Measurements from ENCODE around the gene PCDH19. TPM values are rescaled to one million over a fixed set of nuclear protein-coding genes. Genes with fewer than 3 reads are reported as not detected.

PCDH19 gene
- total and polyA plus RNA-seq, 2 donors (not counting 1 experiment from before 2014, with no cell fraction given): under 0.01 to 0.05 TPM

GRCh38 chrX:100248885-100249493 is 161.1 kb downstream of the PCDH19 start:
- no peaks in the 10 kb centered on the region for H3K36me3 ChIP-seq (ENCODE audit: control insufficient read depth, insufficient read depth, low read length)
- no peak overlapping the region for H3K27ac ChIP-seq (ENCODE audit: insufficient read depth, low read length)
- H3K4me2 ChIP-seq (ENCODE audit: extremely low read depth, insufficient read depth, low read length): no peak overlapping the region
- H3K79me2 ChIP-seq (ENCODE audit: control insufficient read depth, insufficient read depth, low read length): no peaks in the 10 kb centered on the region
- TF ChIP-seq EZH2 (IDR thresholded peaks at IDR 0.05; ENCODE audit: low read length, missing control alignments) (no peak), CTCF (conservative IDR thresholded peaks at IDR 0.05 in 1 of 2, IDR thresholded peaks at IDR 0.05 in 1 of 2; ENCODE audit: low read depth in 1 of 2, low read length in 2 of 2) (no peak)
- DNase-seq (ENCODE audit: low read depth in 2 of 2): no peak
- no peaks in the 10 kb centered on the region for H3K4me1 ChIP-seq (ENCODE audit: control insufficient read depth, extremely low read depth, insufficient read depth, low read length)
- no peak overlapping the region for H3K9ac ChIP-seq (ENCODE audit: insufficient read depth, low read length)
- no peak overlapping the region for H2AFZ ChIP-seq (ENCODE audit: low read length)
- no peaks in the 10 kb centered on the region for H4K20me1 ChIP-seq (ENCODE audit: control insufficient read depth, extremely low read depth, insufficient read depth, low read length)
- H3K9me3 ChIP-seq (ENCODE audit: control insufficient read depth, insufficient read depth, low read depth, low read length): no peaks in the 10 kb centered on the region
- no peak overlapping the region for H3K4me3 ChIP-seq (replicated peaks in 1 of 4; ENCODE audit: control extremely low read depth in 1 of 4, insufficient read depth in 1 of 4, low read depth in 3 of 4, low read length in 4 of 4)
- no peaks in the 10 kb centered on the region for H3K27me3 ChIP-seq (ENCODE audit: control insufficient read depth, insufficient read depth, low read length)

- Histone ChIP-seq H3K79me2 (ENCODE audit: control insufficient read depth, insufficient read depth, low read length) (no peaks in the 10 kb centered on the region), H3K4me1 (ENCODE audit: control insufficient read depth, extremely low read depth, insufficient read depth, low read length) (no peaks in the 10 kb centered on the region), H3K9me3 (ENCODE audit: control insufficient read depth, insufficient read depth, low read depth, low read length) (no peaks in the 10 kb centered on the region), H3K4me2 (ENCODE audit: extremely low read depth, insufficient read depth, low read length) (no peak overlapping the region), H3K27ac (ENCODE audit: insufficient read depth, low read length) (no peak overlapping the region), H2AFZ (ENCODE audit: low read length) (no peak overlapping the region), H3K36me3 (ENCODE audit: control insufficient read depth, insufficient read depth, low read length) (no peaks in the 10 kb centered on the region), H3K27me3 (ENCODE audit: control insufficient read depth, insufficient read depth, low read length) (no peaks in the 10 kb centered on the region), H3K9ac (ENCODE audit: insufficient read depth, low read length) (no peak overlapping the region), H4K20me1 (ENCODE audit: control insufficient read depth, extremely low read depth, insufficient read depth, low read length) (no peaks in the 10 kb centered on the region), H3K4me3 (replicated peaks in 1 of 4; ENCODE audit: control extremely low read depth in 1 of 4, insufficient read depth in 1 of 4, low read depth in 3 of 4, low read length in 4 of 4) (no peak overlapping the region)
- DNase-seq (ENCODE audit: low read depth in 2 of 2): no peak
- TF ChIP-seq EZH2 (IDR thresholded peaks at IDR 0.05; ENCODE audit: low read length, missing control alignments) (no peak), CTCF (conservative IDR thresholded peaks at IDR 0.05 in 1 of 2, IDR thresholded peaks at IDR 0.05 in 1 of 2; ENCODE audit: low read depth in 1 of 2, low read length in 2 of 2) (no peak)
Measured at GRCh38 chrX:100247826-100248225, 162.2 kb downstream of the PCDH19 start.

GRCh38 chrX:100244681-100245080 is 165.4 kb downstream of the PCDH19 start:
- Histone ChIP-seq H3K4me2 (ENCODE audit: extremely low read depth, insufficient read depth, low read length) (no peak overlapping the region), H3K4me1 (ENCODE audit: control insufficient read depth, extremely low read depth, insufficient read depth, low read length) (no peaks in the 10 kb centered on the region), H3K9ac (ENCODE audit: insufficient read depth, low read length) (no peak overlapping the region), H2AFZ (ENCODE audit: low read length) (no peak overlapping the region), H3K79me2 (ENCODE audit: control insufficient read depth, insufficient read depth, low read length) (no peaks in the 10 kb centered on the region), H3K27me3 (ENCODE audit: control insufficient read depth, insufficient read depth, low read length) (no peaks in the 10 kb centered on the region), H3K4me3 (replicated peaks in 1 of 4; ENCODE audit: control extremely low read depth in 1 of 4, insufficient read depth in 1 of 4, low read depth in 3 of 4, low read length in 4 of 4) (no peak overlapping the region), H3K9me3 (ENCODE audit: control insufficient read depth, insufficient read depth, low read depth, low read length) (no peaks in the 10 kb centered on the region), H4K20me1 (ENCODE audit: control insufficient read depth, extremely low read depth, insufficient read depth, low read length) (no peaks in the 10 kb centered on the region), H3K36me3 (ENCODE audit: control insufficient read depth, insufficient read depth, low read length) (no peaks in the 10 kb centered on the region), H3K27ac (ENCODE audit: insufficient read depth, low read length) (no peak overlapping the region)
- TF ChIP-seq CTCF (conservative IDR thresholded peaks at IDR 0.05 in 1 of 2, IDR thresholded peaks at IDR 0.05 in 1 of 2; ENCODE audit: low read depth in 1 of 2, low read length in 2 of 2) (no peak), EZH2 (IDR thresholded peaks at IDR 0.05; ENCODE audit: low read length, missing control alignments) (no peak)
- DNase-seq (ENCODE audit: low read depth in 2 of 2): no peak

Other genes starting within 250 kb of the PCDH19 start
- gene TNMD, start 174.7 kb upstream of the PCDH19 start, total RNA-seq: not detected in 2 replicates
- gene TNMD, start 174.7 kb upstream of the PCDH19 start, polyA plus RNA-seq: not detected in 2 replicates
- 29.2 and 35.4 TPM in 2 replicates for gene TSPAN6, start 226.5 kb upstream of the PCDH19 start, total RNA-seq
- gene TSPAN6, start 226.5 kb upstream of the PCDH19 start, polyA plus RNA-seq: 24.9 and 34.1 TPM in 2 replicates
- gene SRPX2, start 233.9 kb upstream of the PCDH19 start, total RNA-seq: 13.4 and 18.2 TPM in 2 replicates
- gene SRPX2, start 233.9 kb upstream of the PCDH19 start, polyA plus RNA-seq: 41.1 and 77.6 TPM in 2 replicates